ENCODE measurements around the gene OR11H12. TPM values are rescaled to one million over a fixed set of nuclear protein-coding genes. Genes with fewer than 3 reads are reported as not detected.
"Not testable (repeated sequence)": the region's sequence is repeated elsewhere in the genome, so short reads cannot be mapped to it uniquely, and the experiment has no call there.

The OR11H12 gene, protein sequence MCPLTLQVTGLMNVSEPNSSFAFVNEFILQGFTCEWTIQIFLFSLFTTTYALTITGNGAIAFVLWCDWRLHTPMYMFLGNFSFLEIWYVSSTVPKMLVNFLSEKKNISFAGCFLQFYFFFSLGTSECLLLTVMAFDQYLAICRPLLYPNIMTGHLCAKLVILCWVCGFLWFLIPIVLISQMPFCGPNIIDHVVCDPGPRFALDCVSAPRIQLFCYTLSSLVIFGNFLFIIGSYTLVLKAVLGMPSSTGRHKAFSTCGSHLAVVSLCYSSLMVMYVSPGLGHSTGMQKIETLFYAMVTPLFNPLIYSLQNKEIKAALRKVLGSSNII
- total RNA-seq: not detected in 2 replicates
- long read RNA-seq: 0 reads

- not testable (repeated sequence) for H3K36me3 Mint-ChIP-seq (ENCODE audit: low read depth); H3K9me3 Mint-ChIP-seq; H3K27ac Mint-ChIP-seq (ENCODE audit: unreplicated experiment); H3K27me3 Mint-ChIP-seq (ENCODE audit: low read depth); H3K4me3 Mint-ChIP-seq; DNase-seq (ENCODE audit: low read depth, low spot score); H3K4me1 Mint-ChIP-seq
Observed at GRCh38 chr14:18600817-18601216, at the start of gene OR11H12. OR11H12 (plus strand) TSS chr14:18601117; CDS start chr14:18601117, 0 bp downstream.

- H3K4me3 Mint-ChIP-seq; H3K36me3 Mint-ChIP-seq (ENCODE audit: low read depth); H3K27ac Mint-ChIP-seq (ENCODE audit: unreplicated experiment); DNase-seq (ENCODE audit: low read depth, low spot score); H3K27me3 Mint-ChIP-seq (ENCODE audit: low read depth); H3K9me3 Mint-ChIP-seq; H3K4me1 Mint-ChIP-seq: not testable (repeated sequence)
Observed at GRCh38 chr14:18582908-18583307, 18.0 kb upstream of the OR11H12 start.

DNA sequence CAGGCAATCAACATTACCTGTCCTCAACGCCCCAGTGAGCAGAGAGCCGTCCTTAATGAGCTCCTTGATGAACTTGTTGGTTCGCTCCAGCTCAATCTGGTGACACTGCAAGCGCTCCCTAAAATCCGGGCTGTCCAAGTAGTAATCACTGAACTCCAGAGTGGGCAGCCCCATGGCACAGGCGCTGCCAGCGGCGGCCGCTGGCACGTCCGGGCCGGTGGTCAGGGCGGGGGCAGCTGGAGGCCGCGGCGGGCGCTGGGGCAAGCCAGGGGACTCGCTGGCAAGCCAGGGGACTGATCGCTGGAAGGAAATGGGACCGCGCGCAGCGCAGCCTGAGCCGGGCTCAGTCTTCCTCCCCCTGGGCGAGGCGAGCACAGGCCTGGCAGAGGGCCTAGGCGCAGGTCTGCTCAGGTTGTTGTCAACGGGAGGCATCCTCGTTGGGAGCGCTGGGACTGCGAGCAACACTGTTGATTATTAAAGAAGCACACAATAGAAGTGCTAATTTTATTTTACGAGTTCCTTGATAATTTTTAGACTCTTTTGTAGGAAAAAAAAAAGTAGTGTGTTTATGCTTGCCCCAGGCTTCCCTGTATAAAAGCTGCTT lies 25.8 kb downstream of the OR11H12 start:
- not testable (repeated sequence) for H3K4me1 Mint-ChIP-seq; H3K9me3 Mint-ChIP-seq; DNase-seq (ENCODE audit: low read depth, low spot score)

DNA sequence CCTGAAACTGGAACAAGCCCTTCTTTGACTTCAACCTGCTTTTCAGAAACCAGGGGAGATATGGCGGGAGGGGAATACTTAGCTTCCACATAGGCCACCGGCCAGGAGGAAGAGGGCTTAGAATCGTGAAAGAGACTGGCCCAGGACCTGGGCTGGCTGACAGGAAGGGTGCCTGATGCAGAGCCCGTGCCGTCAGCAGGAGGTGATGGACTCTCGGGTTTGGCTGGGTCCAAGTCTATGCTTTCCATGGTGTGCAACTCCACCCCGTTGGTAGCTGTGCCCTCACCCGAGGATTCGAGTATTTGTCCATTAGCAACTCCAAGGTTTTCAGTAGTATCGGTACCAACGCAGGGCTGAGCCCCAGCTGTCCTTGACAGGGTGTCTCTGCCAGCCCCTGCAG lies 35.1 kb downstream of the OR11H12 start:
- DNase-seq (ENCODE audit: low read depth, low spot score); H3K4me3 Mint-ChIP-seq; H3K9me3 Mint-ChIP-seq; H3K36me3 Mint-ChIP-seq (ENCODE audit: low read depth); H3K27me3 Mint-ChIP-seq (ENCODE audit: low read depth); H3K27ac Mint-ChIP-seq (ENCODE audit: unreplicated experiment); H3K4me1 Mint-ChIP-seq: not testable (repeated sequence)

More for the DNA sequence above, 25.8 kb downstream of the OR11H12 start:
- H3K36me3 Mint-ChIP-seq (ENCODE audit: low read depth); H3K27me3 Mint-ChIP-seq (ENCODE audit: low read depth); H3K4me3 Mint-ChIP-seq; H3K27ac Mint-ChIP-seq (ENCODE audit: unreplicated experiment): not testable (repeated sequence)

DNA sequence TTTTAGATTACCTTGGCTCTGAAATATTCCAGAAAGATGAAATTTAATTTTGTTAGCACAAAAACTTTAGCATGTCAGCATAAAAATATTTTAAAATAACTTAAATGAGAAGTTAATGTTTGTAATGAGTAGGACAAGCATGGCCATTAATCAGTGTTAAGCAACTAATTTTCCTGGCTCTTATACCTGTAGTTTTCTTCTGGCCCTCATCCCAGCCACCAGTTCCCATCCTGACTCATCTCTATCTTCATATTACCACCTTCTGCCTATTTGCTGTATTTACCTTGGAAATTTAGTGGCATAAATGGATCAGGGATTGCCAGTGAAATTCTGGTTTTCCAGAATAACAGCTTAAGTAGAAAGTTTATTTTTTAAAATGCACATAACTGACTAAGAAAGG lies 37.1 kb downstream of the OR11H12 start:
- not testable (repeated sequence) for H3K36me3 Mint-ChIP-seq (ENCODE audit: low read depth); H3K9me3 Mint-ChIP-seq; H3K4me1 Mint-ChIP-seq; H3K27me3 Mint-ChIP-seq (ENCODE audit: low read depth); DNase-seq (ENCODE audit: low read depth, low spot score); H3K27ac Mint-ChIP-seq (ENCODE audit: unreplicated experiment); H3K4me3 Mint-ChIP-seq

GRCh38 chr14:18638785-18639184 lies 37.9 kb downstream of the OR11H12 start:
- H3K27me3 Mint-ChIP-seq (ENCODE audit: low read depth): not testable (repeated sequence)

GRCh38 chr14:18646075-18646730 lies 45.3 kb downstream of the OR11H12 start:
- not testable (repeated sequence) for H3K4me3 Mint-ChIP-seq; H3K9me3 Mint-ChIP-seq; H3K27ac Mint-ChIP-seq (ENCODE audit: unreplicated experiment); H3K4me1 Mint-ChIP-seq; H3K36me3 Mint-ChIP-seq (ENCODE audit: low read depth); H3K27me3 Mint-ChIP-seq (ENCODE audit: low read depth); DNase-seq (ENCODE audit: low read depth, low spot score)

More at GRCh38 chr14:18638785-18639184, 37.9 kb downstream of the OR11H12 start:
- not testable (repeated sequence) for H3K9me3 Mint-ChIP-seq; H3K4me1 Mint-ChIP-seq; H3K4me3 Mint-ChIP-seq; H3K27ac Mint-ChIP-seq (ENCODE audit: unreplicated experiment); H3K36me3 Mint-ChIP-seq (ENCODE audit: low read depth); DNase-seq (ENCODE audit: low read depth, low spot score)

All from neural crest cell (in vitro differentiated cells).